Panc1 (cell line): ENCODE results near the gene HCN1. TPM values are rescaled to one million over a fixed set of nuclear protein-coding genes. Genes with fewer than 3 reads are reported as not detected.

Experiments
- ATAC-seq: fragments of 200-7000 bp; cut with Tn5 transposase; 2 replicates; pipeline ENCODE4 v1.9.1; 2020; ENCODE audit warnings: mild to moderate bottlenecking, moderate library complexity
- BruUV-seq: library from RNA; stranded (reverse); fragments of 400-500 nt; replicated peaks from 2 replicates; lab custom pipeline; 2021; lab: Mats Ljungman, UMichigan
- CTCF ChIA-PET: fragments of 300-600 bp; sonication (Branson Sonifier 250); formaldehyde crosslinking; loops from one replicate; lab custom pipeline; 2022; ENCODE audit warnings: antibody characterized with exemption; lab: Charles Lee
- POLR2A ChIA-PET: fragments of 300-600 bp; sonication (Branson Sonifier 250); formaldehyde crosslinking; loops from one replicate; lab custom pipeline; 2022; ENCODE audit warnings: antibody characterized with exemption; lab: Charles Lee
- DNase-seq: peaks from one replicate; pipeline ENCODE4 v3.0.0-alpha.2; 2010; ENCODE audit warnings: low read depth, low spot score
- H3K27ac ChIP-seq: 2 replicates; pipeline ENCODE4 v1.5.1; 2011; ENCODE audit warnings: mild to moderate bottlenecking, low read length, inconsistent platforms
- H3K27me3 ChIP-seq: fragments of 200-500 bp; sonication (Bioruptor generic); 2 replicates; pipeline ENCODE4 v1.6.0; 2014; ENCODE audit warnings: low read length, inconsistent platforms; ENCODE audit not compliant: control insufficient read depth, insufficient read depth
- H3K36me3 ChIP-seq: fragments of 200-500 bp; sonication (Bioruptor generic); 2 replicates; pipeline ENCODE4 v1.5.1; 2014; ENCODE audit warnings: inconsistent platforms, mild to moderate bottlenecking, low read length, moderate library complexity; ENCODE audit not compliant: control insufficient read depth, insufficient read depth
- H3K4me1 ChIP-seq: 2 replicates; pipeline ENCODE4 v1.5.1; 2011; ENCODE audit warnings: inconsistent platforms, mild to moderate bottlenecking, low read length, moderate library complexity; ENCODE audit not compliant: control insufficient read depth, insufficient read depth
- H3K4me3 ChIP-seq, 2 experiments: 2 replicates each; pipeline ENCODE4 v1.5.1; 2011 to 2012; ENCODE audit warnings: low read depth in 2 of 2, low read length in 2 of 2, mild to moderate bottlenecking in 2 of 2, inconsistent platforms in 1 of 2, moderate library complexity in 1 of 2
- H3K9me3 ChIP-seq: fragments of 200-500 bp; sonication (Bioruptor generic); 2 replicates; pipeline ENCODE4 v1.5.1; 2014; ENCODE audit warnings: low read depth, mild to moderate bottlenecking, inconsistent platforms, low read length, moderate library complexity; ENCODE audit not compliant: control insufficient read depth, insufficient read depth
- CTCF ChIP-seq: fragments of 450-650 bp; IDR thresholded peaks from 2 replicates; pipeline ENCODE4 v1.5.1; 2017; ENCODE audit warnings: mild to moderate bottlenecking
- POLR2AphosphoS5 ChIP-seq: IDR thresholded peaks from 2 replicates; pipeline ENCODE4 v1.6.1; 2012; ENCODE audit warnings: mild to moderate bottlenecking, low read depth, low read length, moderate library complexity
- REST ChIP-seq, 2 experiments: IDR thresholded peaks; 2 replicates each; pipeline ENCODE4 v1.6.1; 2011 to 2012; ENCODE audit warnings: low read depth in 2 of 2, control low read depth in 1 of 2, low read length in 1 of 2, mild to moderate bottlenecking in 1 of 2, moderate library complexity in 1 of 2; ENCODE audit not compliant: insufficient read depth in 1 of 2
- SIN3A ChIP-seq: IDR thresholded peaks from 2 replicates; pipeline ENCODE4 v1.6.1; 2012; ENCODE audit warnings: low read depth, mild to moderate bottlenecking, low read length, moderate library complexity, borderline replicate concordance; ENCODE audit not compliant: insufficient read depth
- TCF7L2 ChIP-seq: IDR thresholded peaks from 2 replicates; pipeline ENCODE4 v1.6.1; 2011; ENCODE audit warnings: mild to moderate bottlenecking, low read depth, low read length, inconsistent platforms
- in situ Hi-C: cut with HindIII; loops from 2 replicates; pipeline ENCODE4 v1.10.0; 2016; ENCODE audit warnings: low sequenced_read_pairs, low pct_unique_long_range_greater_than_20kb
- intact Hi-C: fragments of 100-400 bp; cut with micrococcal nuclease; formaldehyde crosslinking; loops from one replicate; pipeline ENCODE4 v1.10.0; 2022; ENCODE audit not compliant: unreplicated experiment
- total RNA-seq: library from RNA; stranded (reverse); gene quantifications from one replicate; pipeline ENCODE4 v1.2.1, GENCODE V29; 2021; ENCODE audit not compliant: unreplicated experiment

The HCN1 gene
- total RNA-seq, 1 experiment from 2014 or later: 0.36 TPM

DNA sequence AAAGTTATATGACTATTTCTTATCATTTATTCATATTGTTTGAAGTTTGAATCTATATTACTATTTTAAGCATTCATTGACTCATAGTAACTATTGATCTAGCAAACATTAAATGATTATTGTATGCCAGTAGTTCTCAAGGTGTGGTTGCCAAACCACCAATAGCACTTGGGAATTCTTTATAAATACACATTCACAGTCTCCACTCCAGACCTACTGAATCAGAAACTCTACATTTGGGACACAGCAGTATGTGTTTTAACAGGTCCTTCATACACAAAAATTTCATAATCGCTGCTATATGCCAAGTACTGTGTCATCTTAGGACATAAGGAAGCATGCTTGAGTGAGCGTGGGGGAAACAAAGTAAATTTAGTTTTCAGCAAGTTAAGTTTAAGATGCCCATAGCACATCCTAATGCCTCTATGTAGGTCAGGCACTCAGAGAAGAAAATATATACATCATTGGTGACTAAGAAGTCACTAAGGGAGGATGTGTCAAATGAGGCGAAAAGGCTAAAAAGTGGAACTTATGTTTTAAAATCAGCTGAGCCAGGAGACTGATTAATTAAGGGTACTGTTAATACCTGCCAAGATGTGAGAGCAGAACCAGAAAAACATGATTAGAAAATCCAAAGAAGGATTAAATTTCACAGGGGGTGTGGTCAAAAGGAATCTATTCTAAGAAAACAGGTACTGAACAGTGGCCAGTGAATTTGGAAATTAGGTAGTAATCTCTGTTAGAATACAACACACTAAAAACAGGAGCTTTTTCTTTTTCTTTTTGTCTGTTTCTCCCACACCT, 340.8 kb downstream of the HCN1 start:
- Histone ChIP-seq H3K36me3 (no peaks in the 10 kb centered on the region), H3K9me3 (no peaks in the 10 kb centered on the region), H3K4me3 (no peak overlapping the region), H3K4me1 (no peaks in the 10 kb centered on the region), H3K27me3 (no peaks in the 10 kb centered on the region), H3K27ac (no peak overlapping the region)
- POLR2A ChIA-PET: no interaction called here
- intact Hi-C loops (no loop called here), in situ Hi-C loops (no loop called here)
- DNase-seq (no peak), ATAC-seq (no peak)
- TF ChIP-seq POLR2AphosphoS5 (no peak), SIN3A (no peak), CTCF (no peak), REST (IDR thresholded peaks at IDR 0.05; ENCODE audit: insufficient read depth in 1 of 2, low read depth in 2 of 2, low read length in 1 of 2) (no peak), TCF7L2 (no peak)
- no TSS peak for BruUV-seq
- CTCF ChIA-PET: no interaction called here

DNA sequence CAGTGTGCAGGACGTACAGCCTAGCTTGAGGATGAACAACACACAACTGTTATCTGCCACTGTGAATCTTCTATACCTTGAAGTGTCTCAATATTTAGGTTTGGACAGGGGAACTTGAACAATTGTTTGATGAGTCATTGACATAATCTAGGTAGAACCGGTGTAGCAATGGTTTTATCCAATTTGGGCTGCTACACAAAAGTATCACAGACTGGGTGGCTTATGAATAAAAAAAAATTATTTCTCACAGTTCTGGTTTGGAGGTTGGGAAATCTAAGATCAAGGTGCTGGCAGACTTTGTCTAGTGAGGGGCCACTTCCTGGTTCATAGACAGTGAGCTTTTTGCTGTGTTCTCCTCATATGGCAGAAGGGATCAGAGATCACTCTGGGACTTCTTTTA, 359.7 kb downstream of the HCN1 start:
- H3K4me3 ChIP-seq: no peak overlapping the region
- ChIA-PET CTCF (no interaction called here), POLR2A (no interaction called here)
- no peaks in the 10 kb centered on the region for H3K36me3 ChIP-seq
- DNase-seq (no peak), ATAC-seq (no peak)
- no peaks in the 10 kb centered on the region for H3K4me1 ChIP-seq
- H3K27ac ChIP-seq: no peak overlapping the region
- in situ Hi-C loops (no loop called here), intact Hi-C loops (no loop called here)
- no peaks in the 10 kb centered on the region for H3K9me3 ChIP-seq
- no TSS peak for BruUV-seq
- no peak for TF ChIP-seq TCF7L2
- TF ChIP-seq CTCF: no peak
- TF ChIP-seq POLR2AphosphoS5: no peak
- no peak for TF ChIP-seq REST (IDR thresholded peaks at IDR 0.05; ENCODE audit: insufficient read depth in 1 of 2, low read depth in 2 of 2, low read length in 1 of 2)
- no peak for TF ChIP-seq SIN3A
- no peaks in the 10 kb centered on the region for H3K27me3 ChIP-seq
